Fibroblast of skin of right quadriceps (primary cell): Measurements from ENCODE around the gene WRAP73.

Source experiments
- DNase-seq: peaks from one replicate; pipeline ENCODE4 v3.0.0-alpha.2; 2013

WRAP73 gene

GRCh38 chr1:3668585-3669300, 18.8 kb upstream of the WRAP73 start:
- no peak for DNase-seq

- no peak for DNase-seq
Observed at GRCh38 chr1:3668148-3668547, 18.2 kb upstream of the WRAP73 start.

GRCh38 chr1:3664700-3665375, 14.9 kb upstream of the WRAP73 start:
- no peak for DNase-seq

GRCh38 chr1:3663999-3664699, 14.2 kb upstream of the WRAP73 start:
- no peak for DNase-seq

GRCh38 chr1:3662080-3662671, 12.3 kb upstream of the WRAP73 start:
- DNase-seq, result no peak

GRCh38 chr1:3661631-3662030, 11.7 kb upstream of the WRAP73 start:
- DNase-seq, result no peak

GRCh38 chr1:3660704-3661103, 10.8 kb upstream of the WRAP73 start:
- DNase-seq, result no peak

GRCh38 chr1:3659093-3659492, 9.2 kb upstream of the WRAP73 start:
- DNase-seq, result no peak

GRCh38 chr1:3658231-3658615, 8.3 kb upstream of the WRAP73 start:
- no peak for DNase-seq

- no peak for DNase-seq
Observed at GRCh38 chr1:3657578-3658230, 7.8 kb upstream of the WRAP73 start.

GRCh38 chr1:3657096-3657475, 7.2 kb upstream of the WRAP73 start:
- no peak for DNase-seq

GRCh38 chr1:3656450-3657095, 6.7 kb upstream of the WRAP73 start:
- DNase-seq, result no peak

GRCh38 chr1:3654549-3655281, 4.8 kb upstream of the WRAP73 start:
- no peak for DNase-seq

- no peak for DNase-seq
Observed at GRCh38 chr1:3653286-3653618, 3.3 kb upstream of the WRAP73 start.

GRCh38 chr1:3652548-3653285, 2.8 kb upstream of the WRAP73 start:
- no peak for DNase-seq

GRCh38 chr1:3651930-3652547, 2.1 kb upstream of the WRAP73 start, which contains the start of gene TP73:
TP73 (plus strand) TSS chr1:3652516; CDS start chr1:3682366, 29,850 bp downstream.
- no peak for DNase-seq

- no peak for DNase-seq
Observed at GRCh38 chr1:3651026-3651929, 1.4 kb upstream of the WRAP73 start.

GRCh38 chr1:3650248-3651025, 534 bp upstream of the WRAP73 start:
- no peak for DNase-seq

GRCh38 chr1:3646596-3646995, 3.3 kb downstream of the WRAP73 start:
- no peak for DNase-seq
